ENCODE data around the gene KRT17. TPM values are rescaled to one million over a fixed set of nuclear protein-coding genes. Genes with fewer than 3 reads are reported as not detected.
"Not testable (repeated sequence)": the region's sequence is repeated elsewhere in the genome, so short reads cannot be mapped to it uniquely, and the experiment has no call there.

Gene KRT17
- total RNA-seq, 1 donor from 2014 or later = not detected

- DNase-seq (ENCODE audit: low spot score); intact Hi-C loops (cut with DNase I): not testable (repeated sequence)
These were observed 42.1 kb downstream of the KRT17 start for GRCh38 chr17:41582061-41582968.

- intact Hi-C loops (cut with DNase I) = no loop called here
- DNase-seq (ENCODE audit: low spot score) = no peak
These were observed 42.9 kb downstream of the KRT17 start for GRCh38 chr17:41581366-41582060.

- intact Hi-C loops (cut with DNase I) = no loop called here
- no peak for DNase-seq (ENCODE audit: low spot score)
These were observed 43.5 kb downstream of the KRT17 start for GRCh38 chr17:41580687-41581365.

GRCh38 chr17:41580244-41580575 is 44.2 kb downstream of the KRT17 start:
- no peak for DNase-seq (ENCODE audit: low spot score)
- intact Hi-C loops (cut with DNase I) = no loop called here

- intact Hi-C loops (cut with DNase I) = no loop called here
- no peak for DNase-seq (ENCODE audit: low spot score)
These were observed 44.7 kb downstream of the KRT17 start for GRCh38 chr17:41579484-41580243.

GRCh38 chr17:41578971-41579370 is 45.4 kb downstream of the KRT17 start:
- intact Hi-C loops (cut with DNase I) = no loop called here
- no peak for DNase-seq (ENCODE audit: low spot score)

- no peak for DNase-seq (ENCODE audit: low spot score)
- intact Hi-C loops (cut with DNase I) = no loop called here
These were observed 45.8 kb downstream of the KRT17 start for GRCh38 chr17:41578538-41578937.

- DNase-seq (ENCODE audit: low spot score); intact Hi-C loops (cut with DNase I): not testable (repeated sequence)
These were observed 47.6 kb downstream of the KRT17 start for GRCh38 chr17:41576740-41577139.

GRCh38 chr17:41575336-41575735 is 49.0 kb downstream of the KRT17 start:
- DNase-seq (ENCODE audit: low spot score) = no peak
- intact Hi-C loops (cut with DNase I) = no loop called here

GRCh38 chr17:41571561-41572434 is 52.6 kb downstream of the KRT17 start, which contains the start of gene KRT9:
TSS of gene KRT9 (minus strand) at chr17:41572059. CDS start at chr17:41571992, 67 bp downstream.
- DNase-seq (ENCODE audit: low spot score) = no peak
- intact Hi-C loops (cut with DNase I) = no loop called here

Other genes starting within 250 kb of the KRT17 start
- gene KRT34, start 242.3 kb downstream of the KRT17 start, total RNA-seq = not detected
- gene KRT31, start 227.0 kb downstream of the KRT17 start, total RNA-seq = not detected
- not detected for gene KRT37, start 200.0 kb downstream of the KRT17 start, total RNA-seq
- gene KRT38, start 183.6 kb downstream of the KRT17 start, total RNA-seq = not detected
- gene KRT32, start 157.2 kb downstream of the KRT17 start, total RNA-seq = 0.27 TPM
- gene KRT35, start 143.4 kb downstream of the KRT17 start, total RNA-seq = not detected
- not detected for gene KRT36, start 134.7 kb downstream of the KRT17 start, total RNA-seq
- gene KRT13, start 119.0 kb downstream of the KRT17 start, total RNA-seq = not detected
- gene KRT15, start 105.7 kb downstream of the KRT17 start, total RNA-seq = not detected
- 1.1 TPM for gene KRT19, start 96.3 kb downstream of the KRT17 start, total RNA-seq
- gene KRT9, start 52.5 kb downstream of the KRT17 start, total RNA-seq = not detected
- gene KRT14, start 37.7 kb downstream of the KRT17 start, total RNA-seq = not detected
- not detected for gene KRT16, start 11.8 kb downstream of the KRT17 start, total RNA-seq
- 1,014 TPM for gene EIF1, start 64.3 kb upstream of the KRT17 start, total RNA-seq
- not detected for gene GAST, start 87.8 kb upstream of the KRT17 start, total RNA-seq
- gene HAP1, start 110.1 kb upstream of the KRT17 start, total RNA-seq = 0.08 TPM
- gene JUP, start 162.1 kb upstream of the KRT17 start, total RNA-seq = 150 TPM
- gene P3H4, start 187.4 kb upstream of the KRT17 start, total RNA-seq = 5.1 TPM
- 17.7 TPM for gene FKBP10, start 188.4 kb upstream of the KRT17 start, total RNA-seq
- 22.8 TPM for gene NT5C3B, start 211.7 kb upstream of the KRT17 start, total RNA-seq
- not detected for gene KLHL10, start 213.2 kb upstream of the KRT17 start, total RNA-seq
- gene KLHL11, start 240.8 kb upstream of the KRT17 start, total RNA-seq = 5.1 TPM

All from cardiac septum (tissue), 1 donor.